Skeletal muscle cell (primary cell): ENCODE data around the gene OR4S2.

Experiments used
- DNase-seq: peaks from one replicate; pipeline ENCODE4 v3.0.0-alpha.2; 2010; ENCODE audit warnings: low read depth
- H3K4me3 ChIP-seq: 2 replicates; pipeline ENCODE4 v1.5.1; 2011; ENCODE audit warnings: low read depth, mild to moderate bottlenecking, control low read depth, low read length, moderate library complexity

Gene OR4S2

GRCh38 chr11:55648027-55648426 is at the start of gene OR4S2:
TSS of gene OR4S2 (plus strand) at chr11:55648327. CDS start at chr11:55650904, 2,577 bp downstream.
- no peak within 1 kb of the TSS for H3K4me3 ChIP-seq
- no peak for DNase-seq

GRCh38 chr11:55607545-55607944 is 40.6 kb upstream of the OR4S2 start, which contains the start of gene OR4C11:
TSS of gene OR4C11 (minus strand) at chr11:55607645. CDS start at chr11:55604373, 3,272 bp downstream.
- no peak within 1 kb of the TSS for H3K4me3 ChIP-seq
- no peak for DNase-seq

GRCh38 chr11:55624531-55624930 is 23.6 kb upstream of the OR4S2 start:
- H3K4me3 ChIP-seq = no peak overlapping the region
- DNase-seq = no peak

GRCh38 chr11:55634813-55635212 is 13.3 kb upstream of the OR4S2 start, which contains the start of gene OR4P4:
TSS of gene OR4P4 (plus strand) at chr11:55635113.
- no peak within 1 kb of the TSS for H3K4me3 ChIP-seq
- DNase-seq = no peak

GRCh38 chr11:55652560-55652959 is 4.4 kb downstream of the OR4S2 start:
- no peak overlapping the region for H3K4me3 ChIP-seq
- no peak for DNase-seq

GRCh38 chr11:55655096-55655495 is 7.0 kb downstream of the OR4S2 start:
- DNase-seq = no peak
- H3K4me3 ChIP-seq = no peak overlapping the region

- H3K4me3 ChIP-seq = no peak overlapping the region
- no peak for DNase-seq
Measured at GRCh38 chr11:55658031-55658573, 10.0 kb downstream of the OR4S2 start.

GRCh38 chr11:55658608-55659007 is 10.5 kb downstream of the OR4S2 start:
- H3K4me3 ChIP-seq = no peak overlapping the region
- no peak for DNase-seq

GRCh38 chr11:55661901-55662300 is 13.8 kb downstream of the OR4S2 start, which contains the start of gene OR4C6:
TSS of gene OR4C6 (plus strand) at chr11:55662201. CDS start at chr11:55665167, 2,966 bp downstream.
- H3K4me3 ChIP-seq = no peak within 1 kb of the TSS
- no peak for DNase-seq

GRCh38 chr11:55669376-55669775 is 21.2 kb downstream of the OR4S2 start:
- DNase-seq = no peak
- H3K4me3 ChIP-seq = no peak overlapping the region

GRCh38 chr11:55673860-55674259 is 25.7 kb downstream of the OR4S2 start:
- H3K4me3 ChIP-seq = no peak overlapping the region
- no peak for DNase-seq

- no peak overlapping the region for H3K4me3 ChIP-seq
- DNase-seq = no peak
Measured at GRCh38 chr11:55697817-55698216, 49.7 kb downstream of the OR4S2 start.

GRCh38 chr11:55701429-55701828 is 53.3 kb downstream of the OR4S2 start:
- no peak for DNase-seq
- H3K4me3 ChIP-seq = no peak overlapping the region
